ENCODE results near the gene EMC1. TPM values are rescaled to one million over a fixed set of nuclear protein-coding genes. Genes with fewer than 3 reads are reported as not detected.
"Not testable (repeated sequence)": the region's sequence is repeated elsewhere in the genome, so short reads cannot be mapped to it uniquely, and the experiment has no call there.

Gene EMC1
- total and polyA plus RNA-seq, 2 donors (not counting 3 experiments of a cell fraction or from before 2014, with no cell fraction given) = 77.5 to 164 TPM

DNA sequence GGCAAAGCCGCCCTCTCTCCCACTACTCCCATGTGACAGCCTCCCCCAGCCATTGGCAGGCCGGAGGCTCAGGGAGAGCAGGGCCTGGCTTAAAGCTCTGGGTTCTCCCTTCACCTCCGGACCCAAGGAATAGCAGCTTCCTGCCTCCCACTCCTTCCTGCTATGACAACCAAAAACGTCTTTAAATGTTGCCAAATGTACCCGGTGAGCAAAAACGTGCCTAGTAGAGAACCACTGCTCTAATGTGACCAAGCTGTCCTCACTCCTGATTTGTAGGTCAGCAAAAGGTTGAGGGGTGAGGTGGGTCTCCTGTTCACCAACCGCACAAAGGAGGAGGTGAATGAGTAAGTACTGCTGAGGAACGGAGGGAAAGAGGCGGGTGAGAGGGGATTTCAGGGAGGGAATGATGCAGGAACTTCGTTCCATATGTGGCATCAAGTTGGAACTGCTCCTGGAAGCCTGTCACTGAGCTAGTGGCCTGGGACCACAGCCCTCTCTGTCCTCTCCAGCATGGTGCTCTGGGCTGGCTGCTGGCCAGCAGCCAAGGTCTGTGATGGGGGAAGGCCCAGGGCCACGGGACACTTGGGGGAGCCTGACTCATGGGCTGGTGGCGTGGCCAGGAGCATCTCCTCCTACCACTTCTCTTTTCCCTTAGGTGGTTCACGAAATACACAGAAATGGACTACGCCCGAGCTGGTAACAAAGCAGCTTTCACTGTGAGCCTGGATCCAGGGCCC is 6.0 kb upstream of the EMC1 start:
- no peaks in the 10 kb centered on the region for H4K20me1 ChIP-seq (replicated peaks; ENCODE audit: control insufficient read depth, extremely low read depth, insufficient read depth, low read length)
- no peak overlapping the region for H2AFZ ChIP-seq (ENCODE audit: low read depth, low read length)
- ChIA-PET POLR2A (no interaction called here), CTCF (interaction anchor here (0.8 to 1.1 kb wide), 2 partner anchors 16 to 397 kb away, joined by 3 to 6 read pairs; no protein-coding TSS in a partner anchor)
- no peak overlapping the region for H3K4me3 ChIP-seq (replicated peaks in 1 of 3; ENCODE audit: insufficient read depth in 1 of 3, low read depth in 1 of 3, low read length in 3 of 3)
- DNase-seq (ENCODE audit: low read depth, low spot score) (no peak), FAIRE-seq (no peak)
- TF ChIP-seq GATA2 (IDR thresholded peaks at IDR 0.05; ENCODE audit: insufficient read depth, insufficient read length, low read depth, low read length) (no peak), EZH2 (IDR thresholded peaks at IDR 0.05; ENCODE audit: borderline replicate concordance, low read depth, low read length, severe bottlenecking) (no peak), MYC (IDR thresholded peaks at IDR 0.05; ENCODE audit: low read depth, low read length) (no peak), CTCF (IDR thresholded peaks at IDR 0.05; ENCODE audit: extremely low read depth in 1 of 2, insufficient read depth in 1 of 2, low read depth in 1 of 2, low read length in 2 of 2) (no peak), POLR2A (IDR thresholded peaks at IDR 0.05; ENCODE audit: low read depth, low read length) (no peak)
- TF ChIP-seq, protein P1, sequence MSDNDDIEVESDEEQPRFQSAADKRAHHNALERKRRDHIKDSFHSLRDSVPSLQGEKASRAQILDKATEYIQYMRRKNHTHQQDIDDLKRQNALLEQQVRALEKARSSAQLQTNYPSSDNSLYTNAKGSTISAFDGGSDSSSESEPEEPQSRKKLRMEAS (IDR thresholded peaks at IDR 0.05; ENCODE audit: insufficient read depth, insufficient read length) = no peak
- peaks cover 33% of the 10 kb centered on the region for H3K79me2 ChIP-seq (ENCODE audit: control insufficient read depth, insufficient read depth, low read length)
- dilution Hi-C loops (cut with MboI; ENCODE audit: extremely low pct_ligation_motif_present, low sequenced_read_pairs) = no loop called here
- H3K4me2 ChIP-seq (ENCODE audit: insufficient read depth, low read length) = no peak overlapping the region
- H3K36me3 ChIP-seq (ENCODE audit: control insufficient read depth in 2 of 2, extremely low read depth in 1 of 2, insufficient read depth in 2 of 2, low read length in 2 of 2) = peaks cover 13 to 30% of the 10 kb centered on the region in 2 experiments
- peaks cover 10% of the 10 kb centered on the region for H3K4me1 ChIP-seq (ENCODE audit: control insufficient read depth, extremely low read depth, insufficient read depth, low read length)
- H3K9ac ChIP-seq (replicated peaks; ENCODE audit: extremely low read depth, insufficient read depth, low read length) = no peak overlapping the region
- no peaks in the 10 kb centered on the region for H3K27me3 ChIP-seq (ENCODE audit: control insufficient read depth in 2 of 2, insufficient read depth in 2 of 2, low read length in 2 of 2)
- BruUV-seq (replicated peaks) = no TSS peak
- intact Hi-C loops (cut with micrococcal nuclease) = loop anchor here (10.0 kb wide), 1 partner anchor 337 kb away; a partner anchor contains a TSS
- no peaks in the 10 kb centered on the region for H3K9me1 ChIP-seq (replicated peaks; ENCODE audit: control insufficient read depth, extremely low read depth, insufficient read depth, low read length)
- H3K9me3 ChIP-seq (replicated peaks; ENCODE audit: control insufficient read depth, insufficient read depth, low read length) = no peaks in the 10 kb centered on the region
- H3K27ac ChIP-seq (ENCODE audit: insufficient read depth, low read depth, low read length) = no peak overlapping the region

DNA sequence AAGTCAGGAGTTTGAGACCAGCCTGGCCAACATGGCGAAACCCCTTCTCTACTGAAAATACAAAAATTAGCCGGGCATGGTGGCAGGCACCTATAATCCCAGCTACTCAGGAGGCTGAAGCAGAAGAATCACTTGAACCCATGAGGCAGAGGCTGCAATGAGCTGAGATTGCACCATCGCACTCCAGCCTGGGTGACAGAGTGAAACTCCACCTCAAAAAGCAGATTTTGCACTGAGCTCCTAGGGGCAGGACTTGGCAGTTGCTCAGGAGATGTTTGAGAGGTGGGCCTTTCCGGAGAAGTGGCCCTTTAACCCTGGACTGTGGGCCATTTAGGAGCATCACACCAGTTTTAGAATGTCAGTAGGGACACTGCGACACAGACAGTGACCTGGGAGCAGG is 5.0 kb upstream of the EMC1 start:
- H3K4me2 ChIP-seq (ENCODE audit: insufficient read depth, low read length); H3K9ac ChIP-seq (replicated peaks; ENCODE audit: extremely low read depth, insufficient read depth, low read length); H2AFZ ChIP-seq (ENCODE audit: low read depth, low read length); H3K9me3 ChIP-seq (replicated peaks; ENCODE audit: control insufficient read depth, insufficient read depth, low read length); DNase-seq (ENCODE audit: low read depth, low spot score); BruUV-seq (replicated peaks); FAIRE-seq; H4K20me1 ChIP-seq (replicated peaks; ENCODE audit: control insufficient read depth, extremely low read depth, insufficient read depth, low read length); H3K27me3 ChIP-seq (ENCODE audit: control insufficient read depth in 2 of 2, insufficient read depth in 2 of 2, low read length in 2 of 2); POLR2A ChIA-PET; H3K4me3 ChIP-seq (replicated peaks in 1 of 3; ENCODE audit: insufficient read depth in 1 of 3, low read depth in 1 of 3, low read length in 3 of 3); dilution Hi-C loops (cut with MboI; ENCODE audit: extremely low pct_ligation_motif_present, low sequenced_read_pairs); H3K9me1 ChIP-seq (replicated peaks; ENCODE audit: control insufficient read depth, extremely low read depth, insufficient read depth, low read length); H3K27ac ChIP-seq (ENCODE audit: insufficient read depth, low read depth, low read length): not testable (repeated sequence)
- H3K36me3 ChIP-seq (ENCODE audit: control insufficient read depth in 2 of 2, extremely low read depth in 1 of 2, insufficient read depth in 2 of 2, low read length in 2 of 2) = peaks cover 13 to 30% of the 10 kb centered on the region in 2 experiments
- peaks cover 40% of the 10 kb centered on the region for H3K79me2 ChIP-seq (ENCODE audit: control insufficient read depth, insufficient read depth, low read length)
- intact Hi-C loops (cut with micrococcal nuclease) = loop anchor here (10.0 kb wide), 1 partner anchor 338 kb away; a partner anchor contains a TSS
- CTCF ChIA-PET = interaction anchor here (1.1 kb wide), 1 partner anchor 398 kb away, joined by 4 read pairs; no protein-coding TSS in a partner anchor
- peaks cover 10% of the 10 kb centered on the region for H3K4me1 ChIP-seq (ENCODE audit: control insufficient read depth, extremely low read depth, insufficient read depth, low read length)

Data from endothelial cell of umbilical vein (primary cell).